DOHH2 (cell line): ENCODE measurements around the gene SEC14L3.

ENCODE experiments used
- CTCF ChIP-seq: fragments of 200-600 bp; sonication (generic); IDR thresholded peaks from one replicate; pipeline ENCODE4 v1.5.1; 2014; ENCODE audit warnings: antibody characterized with exemption, mild to moderate bottlenecking, low read depth, low read length; ENCODE audit not compliant: poor library complexity, severe bottlenecking
- EZH2phosphoT487 ChIP-seq: fragments of 200-600 bp; sonication (generic); IDR thresholded peaks from 2 replicates; pipeline ENCODE4 v1.6.1; 2017; ENCODE audit warnings: borderline replicate concordance, mild to moderate bottlenecking, antibody characterized with exemption, low read length, moderate library complexity, mixed read lengths

- TF ChIP-seq CTCF (no peak), EZH2phosphoT487 (no peak)
These were observed 55.0 kb downstream of the SEC14L3 start for GRCh38 chr22:30416837-30417236.
